ENCODE data around the gene WDR86. TPM values are rescaled to one million over a fixed set of nuclear protein-coding genes. Genes with fewer than 3 reads are reported as not detected.

The WDR86 gene
- total RNA-seq, 6 experiments from 2014 or later, result 0.31 to 0.74 (median 0.44) TPM; not detected in 1

- Histone ChIP-seq H3K27me3 (no peaks in the 10 kb centered on the region), H3K36me3 (no peaks in the 10 kb centered on the region), H3K4me3 (no peak overlapping the region), H3K4me1 (peaks cover 0 to 1% (median 0%) of the 10 kb centered on the region in 4 donors), H3K27ac (no peak overlapping the region), H3K9me3 (no peaks in the 10 kb centered on the region)
- DNase-seq (no peak), ATAC-seq (no peak)
- intact Hi-C loops (cut with DNase I), result loop anchor here in 1 of 2 donors (5.0 kb wide), 1 partner anchor 72 kb away; no protein-coding TSS in a partner anchor
- 80% methylated on average over 1 of the region's 1 CpG for WGBS (ENCODE audit: insufficient coverage, low coverage, low lambda C conversion rate, missing lambda C conversion rate)
- no peak for TF ChIP-seq POLR2A (IDR thresholded peaks at IDR 0.05)
- no peak for TF ChIP-seq CTCF (IDR thresholded peaks at IDR 0.05)
Measured at GRCh38 chr7:151444632-151445031, 34.8 kb upstream of the WDR86 start.

GRCh38 chr7:151442776-151443496 lies 33.1 kb upstream of the WDR86 start:
- no peaks in the 10 kb centered on the region for H3K27me3 ChIP-seq
- no peak for ATAC-seq
- peaks cover 0 to 4% (median 0%) of the 10 kb centered on the region in 4 donors for H3K4me1 ChIP-seq
- H3K36me3 ChIP-seq, result no peaks in the 10 kb centered on the region
- no peak overlapping the region for H3K27ac ChIP-seq
- TF ChIP-seq POLR2A (IDR thresholded peaks at IDR 0.05), result no peak
- no peak for TF ChIP-seq CTCF (IDR thresholded peaks at IDR 0.05)
- H3K9me3 ChIP-seq, result no peaks in the 10 kb centered on the region
- intact Hi-C loops (cut with DNase I), result no loop called here
- WGBS (ENCODE audit: insufficient coverage, low coverage, low lambda C conversion rate, missing lambda C conversion rate), result 88% methylated on average over 10 of the region's 10 CpGs
- DNase-seq, result no peak
- no peak overlapping the region for H3K4me3 ChIP-seq

GRCh38 chr7:151440799-151441445 lies 31.1 kb upstream of the WDR86 start:
- Histone ChIP-seq H3K27ac (no peak overlapping the region), H3K9me3 (no peaks in the 10 kb centered on the region), H3K36me3 (no peaks in the 10 kb centered on the region), H3K4me1 (peaks cover 0 to 4% (median 0%) of the 10 kb centered on the region in 4 donors), H3K27me3 (no peaks in the 10 kb centered on the region), H3K4me3 (no peak overlapping the region)
- intact Hi-C loops (cut with DNase I), result no loop called here
- DNase-seq (no peak), ATAC-seq (no peak)
- 52% methylated on average over 9 of the region's 10 CpGs for WGBS (ENCODE audit: insufficient coverage, low coverage, low lambda C conversion rate, missing lambda C conversion rate)
- TF ChIP-seq POLR2A (IDR thresholded peaks at IDR 0.05) (no peak), CTCF (IDR thresholded peaks at IDR 0.05) (no peak)

GRCh38 chr7:151439855-151440798 lies 30.3 kb upstream of the WDR86 start, which contains the start of gene CRYGN:
Gene CRYGN, minus strand, starts transcription at chr7:151440141. Its CDS starts 224 bp downstream, at chr7:151439917.
- ATAC-seq, result peak in 1 of 4 donors; percentile 12
- Histone ChIP-seq H3K4me3 (no peak within 1 kb of the TSS), H3K27ac (no peak within 1 kb of the TSS), H3K27me3 (no peaks in the 10 kb centered on the region), H3K9me3 (no peaks in the 10 kb centered on the region), H3K36me3 (no peaks in the 10 kb centered on the region), H3K4me1 (peaks cover 0 to 4% (median 0%) of the 10 kb centered on the region in 4 donors)
- DNase-seq, result no peak
- no peak for TF ChIP-seq POLR2A (IDR thresholded peaks at IDR 0.05)
- no peak for TF ChIP-seq CTCF (IDR thresholded peaks at IDR 0.05)
- WGBS (ENCODE audit: insufficient coverage, low coverage, low lambda C conversion rate, missing lambda C conversion rate), result 37% methylated on average over 12 of the region's 51 CpGs
- intact Hi-C loops (cut with DNase I), result no loop called here
